Gastroesophageal sphincter (tissue), 4 donors: ENCODE measurements around the gene PSG5. TPM values are rescaled to one million over a fixed set of nuclear protein-coding genes. Genes with fewer than 3 reads are reported as not detected.
"Not testable (repeated sequence)": the region's sequence is repeated elsewhere in the genome, so short reads cannot be mapped to it uniquely, and the experiment has no call there.

ENCODE experiments used
- ATAC-seq: fragments of 150-250 bp; one replicate; pipeline ENCODE4 v1.9.1; 2016; ENCODE audit warnings: mild to moderate bottlenecking, moderate library complexity
- H3K27ac ChIP-seq, 4 donors: fragments of 200-600 bp; sonication (generic) in 3 of 4; 1 replicate in 3 of 4; 2 replicates in 1 of 4; pipeline ENCODE4 v1.5.1; 2016 to 2019
- H3K27me3 ChIP-seq: fragments of 200-600 bp; sonication (generic); one replicate; pipeline ENCODE4 v1.5.1; 2019
- H3K36me3 ChIP-seq, 2 donors: fragments of 200-600 bp; sonication (generic); one replicate each; pipeline ENCODE4 v1.5.1; 2019; ENCODE audit warnings: control low read depth in 1 of 2
- H3K4me1 ChIP-seq, 3 donors: fragments of 200-600 bp; sonication (generic); 1 replicate in 2 of 3; 2 replicates in 1 of 3; pipeline ENCODE4 v1.5.1; 2016 to 2019; ENCODE audit warnings: control low read depth in 2 of 3
- H3K4me3 ChIP-seq, 2 donors: fragments of 200-600 bp; sonication (generic); one replicate each; pipeline ENCODE4 v1.5.1; 2019; ENCODE audit warnings: mild to moderate bottlenecking in 1 of 2, moderate library complexity in 1 of 2
- H3K9me3 ChIP-seq, 3 donors: fragments of 200-600 bp; sonication (generic); one replicate each; pipeline ENCODE4 v1.5.1; 2017 to 2019; ENCODE audit warnings: control low read depth in 2 of 3
- CTCF ChIP-seq, 4 experiments: fragments of 200-600 bp in 2 of 4; fragments of 450-650 bp in 2 of 4; sonication (generic) in 1 of 4; IDR thresholded peaks; one replicate each; pipeline ENCODE4 v1.5.1; 2017 to 2019; ENCODE audit warnings: antibody characterized with exemption in 4 of 4, mild to moderate bottlenecking in 2 of 4, moderate library complexity in 2 of 4
- EP300 ChIP-seq: sonication (generic); formaldehyde crosslinking; IDR thresholded peaks from one replicate; pipeline ENCODE4 v1.6.1; 2017; ENCODE audit warnings: antibody characterized with exemption, mild to moderate bottlenecking
- POLR2A ChIP-seq, 2 donors: fragments of 450-650 bp; IDR thresholded peaks; one replicate each; pipeline ENCODE4 v1.6.1; 2017; ENCODE audit warnings: antibody characterized with exemption in 2 of 2, mild to moderate bottlenecking in 2 of 2, moderate library complexity in 1 of 2
- POLR2AphosphoS5 ChIP-seq: sonication (generic); formaldehyde crosslinking; IDR thresholded peaks from one replicate; pipeline ENCODE4 v1.6.1; 2017; ENCODE audit warnings: antibody characterized with exemption
- WGBS, 2 donors: methylation state at CpG; one replicate each; pipeline ENCODE4 v1.1.5; 2018; ENCODE audit warnings: low coverage in 1 of 2; 5-methylcytosine and 5-hydroxymethylcytosine counted together
- total RNA-seq, 4 donors: library from RNA; depleted of rRNA; stranded (reverse); fragments of >200 nt; gene quantifications; one replicate each; pipeline ENCODE4 v1.1.0, GENCODE V29; 2016

PSG5 gene
- total RNA-seq, 4 donors from 2014 or later: not detected

DNA sequence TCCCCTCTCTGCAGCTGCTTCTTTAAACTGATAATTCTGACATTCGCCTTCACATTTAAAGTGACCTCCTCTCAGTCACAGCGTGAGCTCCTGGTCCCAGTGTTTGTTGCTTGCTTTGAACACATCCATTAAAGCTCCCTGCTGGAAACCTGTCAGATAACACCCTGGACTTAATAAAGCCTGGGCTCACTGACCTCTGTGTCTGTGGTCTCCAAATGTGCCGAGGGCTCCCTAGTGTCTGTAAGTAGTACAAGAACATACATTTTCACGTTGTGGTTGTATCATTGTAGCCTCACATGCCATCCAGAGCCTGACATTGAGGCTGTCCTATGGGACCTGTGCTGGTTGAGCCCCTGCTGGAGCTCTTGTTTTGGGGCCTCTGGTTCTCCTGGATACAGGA is 21.7 kb upstream of the PSG5 start:
- no peak overlapping the region for H3K4me3 ChIP-seq
- 34 to 40% methylated on average over 3 to 4 of the region's 4 CpGs for WGBS, 2 donors
- no peak overlapping the region for H3K27ac ChIP-seq
- H3K27me3 ChIP-seq: peaks cover 5% of the 10 kb centered on the region
- H3K9me3 ChIP-seq: no peaks in the 10 kb centered on the region
- TF ChIP-seq POLR2A (IDR thresholded peaks at IDR 0.05) (no peak), POLR2AphosphoS5 (no peak), CTCF (IDR thresholded peaks at IDR 0.05) (no peak), EP300 (no peak)
- no peaks in the 10 kb centered on the region for H3K4me1 ChIP-seq
- no peak for ATAC-seq
- H3K36me3 ChIP-seq: no peaks in the 10 kb centered on the region

GRCh38 chr19:43207174-43207573 is 20.8 kb upstream of the PSG5 start:
- peak in 3 of 4 experiments; percentile 23 to 41 (median 34) for TF ChIP-seq CTCF (IDR thresholded peaks at IDR 0.05)
- 0 to 27% methylated on average over 2 to 3 of the region's 8 CpGs for WGBS, 2 donors
- H3K4me1 ChIP-seq, H3K27me3 ChIP-seq, H3K27ac ChIP-seq, H3K4me3 ChIP-seq, H3K9me3 ChIP-seq, ATAC-seq, H3K36me3 ChIP-seq: not testable (repeated sequence)

GRCh38 chr19:43205471-43206105 is 19.3 kb upstream of the PSG5 start, which contains the start of gene PSG4:
Gene PSG4, minus strand, starts transcription at chr19:43205638. Its CDS starts 102 bp downstream, at chr19:43205536.
- 37 to 69% methylated on average over 3 to 8 of the region's 9 CpGs for WGBS, 2 donors
- H3K36me3 ChIP-seq, ATAC-seq, H3K27ac ChIP-seq, H3K4me3 ChIP-seq, H3K27me3 ChIP-seq, H3K9me3 ChIP-seq: not testable (repeated sequence)
- H3K4me1 ChIP-seq: peaks cover 0 to 12% (median 0%) of the 10 kb centered on the region in 3 donors

- peaks cover 0 to 12% (median 0%) of the 10 kb centered on the region in 3 donors for H3K4me1 ChIP-seq
- 89 to 90% methylated on average over 3 of the region's 7 CpGs for WGBS, 2 donors
- not testable (repeated sequence) for H3K27me3 ChIP-seq, ATAC-seq, H3K36me3 ChIP-seq, H3K9me3 ChIP-seq, H3K4me3 ChIP-seq, H3K27ac ChIP-seq
Measured at GRCh38 chr19:43203611-43204010, 17.3 kb upstream of the PSG5 start.

- ATAC-seq, H3K9me3 ChIP-seq, H3K36me3 ChIP-seq, H3K27me3 ChIP-seq, H3K4me3 ChIP-seq: not testable (repeated sequence)
- Histone ChIP-seq H3K27ac (peak overlapping the region in 2 of 4 donors; percentile 41 to 76), H3K4me1 (peaks cover 0 to 12% (median 0%) of the 10 kb centered on the region in 3 donors)
- WGBS, 2 donors: 83% methylated on average over 1 of the region's 2 CpGs; no CpG with 5 or more reads in 1 of the 2 donors
Measured at GRCh38 chr19:43201891-43202290, 15.6 kb upstream of the PSG5 start.

GRCh38 chr19:43201337-43201801 is 15.0 kb upstream of the PSG5 start:
- Histone ChIP-seq H3K27ac (peak overlapping the region in 2 of 4 donors; percentile 41 to 76), H3K4me1 (peaks cover 0 to 12% (median 0%) of the 10 kb centered on the region in 3 donors)
- H3K4me3 ChIP-seq, H3K36me3 ChIP-seq, H3K9me3 ChIP-seq, H3K27me3 ChIP-seq, ATAC-seq: not testable (repeated sequence)
- 40 to 61% methylated on average over 2 to 6 of the region's 7 CpGs for WGBS, 2 donors

DNA sequence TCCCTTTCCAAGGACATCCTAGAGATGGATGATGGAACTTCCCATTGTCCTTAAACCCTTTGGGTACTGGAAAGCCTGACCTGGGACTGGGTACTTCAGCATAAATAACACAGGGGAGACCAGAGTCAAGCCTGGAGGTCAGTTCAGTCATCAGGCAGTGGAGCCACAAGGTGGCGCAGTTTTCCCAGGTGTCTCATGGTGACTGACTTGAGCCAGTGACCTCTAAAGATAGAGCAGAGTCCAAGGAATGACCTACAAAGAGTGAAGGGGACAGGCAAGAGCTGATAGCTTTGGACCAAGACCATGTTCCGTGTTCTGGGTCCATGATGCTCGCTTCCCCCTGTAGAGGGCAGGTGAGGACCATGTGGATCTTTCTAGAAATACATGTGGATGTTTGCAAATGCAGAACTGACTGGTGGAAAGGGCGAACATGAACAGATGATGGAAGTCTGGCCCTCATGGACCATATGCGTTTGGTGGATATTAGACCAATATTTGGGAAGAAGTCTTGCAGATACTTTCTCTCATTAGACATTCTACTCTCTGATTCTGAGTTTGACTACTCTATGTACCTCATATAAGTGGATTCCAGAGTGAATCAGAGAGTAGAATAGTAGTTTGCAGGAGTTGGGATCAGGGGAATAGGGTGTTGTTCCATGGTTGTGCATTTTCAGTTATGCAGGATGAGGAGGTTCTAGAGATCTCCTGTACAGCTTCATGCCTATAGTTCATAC is 12.5 kb upstream of the PSG5 start:
- H3K36me3 ChIP-seq, H3K27ac ChIP-seq, ATAC-seq, H3K9me3 ChIP-seq, H3K4me3 ChIP-seq, H3K27me3 ChIP-seq: not testable (repeated sequence)
- WGBS, 2 donors: 45% methylated on average over 4 of the region's 5 CpGs; no CpG with 5 or more reads in 1 of the 2 donors
- peaks cover 0 to 12% (median 0%) of the 10 kb centered on the region in 3 donors for H3K4me1 ChIP-seq

DNA sequence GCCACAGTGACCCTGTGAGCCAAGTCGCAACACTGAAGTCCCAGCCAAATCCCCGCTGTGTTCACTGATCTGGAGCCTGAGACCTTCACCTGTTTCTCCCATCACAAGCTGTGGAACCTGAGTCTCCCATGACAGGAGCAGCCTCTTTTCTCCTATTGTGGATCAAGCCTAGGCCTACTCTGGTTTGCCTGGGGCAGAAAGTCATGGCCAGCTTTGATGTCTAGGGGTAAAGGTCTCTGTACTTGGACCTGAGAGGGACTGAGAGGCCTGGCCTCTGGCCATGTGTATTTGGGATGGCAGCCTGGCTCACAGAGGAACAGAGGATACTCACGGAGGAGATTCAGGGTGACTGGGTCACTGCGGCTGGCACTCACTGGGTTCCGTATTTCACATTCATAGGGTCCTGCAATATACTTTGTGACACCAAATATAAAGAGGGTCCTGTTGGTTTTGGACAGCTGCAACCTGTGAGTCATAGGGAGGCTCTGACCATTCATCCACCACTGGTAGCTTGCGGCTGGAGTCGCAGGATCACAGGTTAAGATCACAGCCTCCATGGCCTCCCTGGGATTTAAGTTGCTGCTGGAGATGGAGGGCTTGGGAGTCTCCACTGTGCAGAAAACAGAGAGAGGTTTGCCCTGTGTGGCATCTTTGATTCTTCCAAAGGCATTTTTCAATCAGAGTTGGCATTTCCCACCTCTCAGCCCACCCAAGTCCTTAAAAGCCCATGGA is 11.5 kb upstream of the PSG5 start:
- H3K9me3 ChIP-seq, ATAC-seq, H3K27me3 ChIP-seq, H3K4me3 ChIP-seq, H3K27ac ChIP-seq, H3K36me3 ChIP-seq: not testable (repeated sequence)
- H3K4me1 ChIP-seq: peaks cover 0 to 12% (median 0%) of the 10 kb centered on the region in 3 donors
- 50 to 100% methylated on average over 2 of the region's 7 CpGs for WGBS, 2 donors

DNA sequence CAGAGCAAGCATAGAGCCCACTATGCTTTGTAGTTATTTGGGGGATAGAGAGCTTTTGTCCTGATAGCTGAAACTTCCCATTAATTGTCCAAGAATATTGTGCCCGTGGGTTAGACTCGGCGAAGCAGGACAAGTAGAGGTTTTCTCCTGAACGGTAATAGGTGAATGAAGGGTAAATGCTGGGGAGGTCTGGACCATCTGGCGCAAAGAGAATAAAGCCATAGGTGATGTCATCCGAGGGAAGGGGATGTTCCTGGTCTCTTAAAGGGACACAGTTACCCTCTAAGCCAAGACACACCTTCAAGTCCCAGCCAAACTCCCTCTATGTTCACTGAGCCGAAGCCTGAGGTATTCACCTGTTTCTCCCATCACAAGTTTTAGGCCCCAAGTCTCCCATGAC is 8.1 kb upstream of the PSG5 start:
- H3K9me3 ChIP-seq, ATAC-seq, H3K4me1 ChIP-seq, H3K36me3 ChIP-seq, H3K27me3 ChIP-seq, H3K4me3 ChIP-seq, H3K27ac ChIP-seq: not testable (repeated sequence)
- 59 to 63% methylated on average over 1 to 7 of the region's 7 CpGs for WGBS, 2 donors

- not testable (repeated sequence) for ATAC-seq, H3K4me1 ChIP-seq, H3K36me3 ChIP-seq, H3K27me3 ChIP-seq, H3K4me3 ChIP-seq, H3K9me3 ChIP-seq, H3K27ac ChIP-seq
- WGBS, 2 donors: 46 to 60% methylated on average over 2 to 3 of the region's 4 CpGs
Measured at GRCh38 chr19:43192381-43193155, 6.2 kb upstream of the PSG5 start.
